Mesenchymal stem cell (in vitro differentiated cells and primary cell): ENCODE results near the gene FHOD3.
A peak's percentile ranks its signal among the peaks of the same experiment; 100 is the strongest.

Source experiments
- DNase-seq: peaks from one replicate; pipeline ENCODE4 v3.0.0-alpha.2; 2013
- H2AFZ ChIP-seq: one replicate; pipeline ENCODE4 v1.6.1; 2013; ENCODE audit warnings: low read depth, mild to moderate bottlenecking, control low read depth, inconsistent platforms, low read length, moderate library complexity
- H2AK5ac ChIP-seq: 2 replicates; pipeline ENCODE4 v1.6.1; 2013; ENCODE audit warnings: low read length, moderate library complexity, mild to moderate bottlenecking, inconsistent platforms; ENCODE audit not compliant: severe bottlenecking
- H2BK120ac ChIP-seq: one replicate; pipeline ENCODE4 v1.6.1; 2013; ENCODE audit warnings: low read depth, mild to moderate bottlenecking, inconsistent platforms, low read length, moderate library complexity
- H2BK12ac ChIP-seq, 2 experiments: one replicate each; pipeline ENCODE4 v1.6.1; 2013; ENCODE audit warnings: inconsistent platforms in 2 of 2, low read length in 2 of 2, mild to moderate bottlenecking in 2 of 2, moderate library complexity in 2 of 2, control low read depth in 1 of 2
- H2BK15ac ChIP-seq: one replicate; pipeline ENCODE4 v1.6.1; 2013; ENCODE audit warnings: mild to moderate bottlenecking, low read depth, inconsistent platforms; ENCODE audit not compliant: poor library complexity, severe bottlenecking
- H2BK5ac ChIP-seq: 2 replicates; pipeline ENCODE4 v1.6.1; 2013; ENCODE audit warnings: low read depth, mild to moderate bottlenecking, low read length, control low read depth, inconsistent platforms; ENCODE audit not compliant: poor library complexity, severe bottlenecking
- H3K14ac ChIP-seq, 2 experiments: one replicate each; pipeline ENCODE4 v1.6.1; 2013; ENCODE audit warnings: inconsistent platforms in 2 of 2, low read length in 2 of 2, control low read depth in 1 of 2, mild to moderate bottlenecking in 1 of 2, moderate library complexity in 1 of 2
- H3K18ac ChIP-seq, 2 experiments: one replicate each; pipeline ENCODE4 v1.6.1; 2013; ENCODE audit warnings: inconsistent platforms in 2 of 2, low read length in 2 of 2, control low read depth in 1 of 2, low read depth in 1 of 2, mild to moderate bottlenecking in 1 of 2
- H3K23ac ChIP-seq, 2 experiments: one replicate each; pipeline ENCODE4 v1.6.1; 2013; ENCODE audit warnings: inconsistent platforms in 2 of 2, low read length in 2 of 2, mild to moderate bottlenecking in 2 of 2, moderate library complexity in 2 of 2, control low read depth in 1 of 2
- H3K27ac ChIP-seq: 2 replicates; pipeline ENCODE4 v1.5.1; 2013; ENCODE audit warnings: mild to moderate bottlenecking, moderate library complexity, low read length, control low read depth, inconsistent platforms; ENCODE audit not compliant: poor library complexity, severe bottlenecking
- H3K27me3 ChIP-seq, 2 experiments: 2 replicates each; pipeline versions ENCODE4 v1.6.1 to v1.7.0; 2013; ENCODE audit warnings: low read length in 2 of 2, mild to moderate bottlenecking in 2 of 2, moderate library complexity in 2 of 2, control low read depth in 1 of 2, inconsistent platforms in 1 of 2; ENCODE audit not compliant: control insufficient read depth in 1 of 2, insufficient read depth in 1 of 2
- H3K36me3 ChIP-seq, 2 experiments: 2 replicates each; pipeline versions ENCODE4 v1.6.1 to v1.7.0; 2013; ENCODE audit warnings: low read length in 2 of 2, control low read depth in 1 of 2, inconsistent platforms in 1 of 2, low read depth in 1 of 2, mild to moderate bottlenecking in 1 of 2; ENCODE audit not compliant: insufficient read depth in 2 of 2, control insufficient read depth in 1 of 2
- H3K4ac ChIP-seq, 2 experiments: one replicate each; pipeline ENCODE4 v1.6.1; 2013; ENCODE audit warnings: inconsistent platforms in 2 of 2, low read length in 2 of 2, mild to moderate bottlenecking in 2 of 2, moderate library complexity in 2 of 2, control low read depth in 1 of 2, low read depth in 1 of 2
- H3K4me1 ChIP-seq: 2 replicates; pipeline ENCODE4 v1.6.1; 2013; ENCODE audit warnings: low read depth, low read length, control low read depth; ENCODE audit not compliant: control insufficient read depth, insufficient read depth
- H3K4me2 ChIP-seq: 2 replicates; pipeline ENCODE4 v1.6.1; 2013; ENCODE audit warnings: low read length, mild to moderate bottlenecking, inconsistent platforms; ENCODE audit not compliant: poor library complexity, severe bottlenecking
- H3K4me3 ChIP-seq, 2 experiments: 2 replicates each; pipeline versions ENCODE4 v1.5.1 to v1.7.0; 2013; ENCODE audit warnings: low read length in 2 of 2, mild to moderate bottlenecking in 2 of 2, control low read depth in 1 of 2, low read depth in 1 of 2; ENCODE audit not compliant: insufficient read depth in 1 of 2
- H3K79me1 ChIP-seq: replicated peaks from 2 replicates; pipeline ENCODE4 v1.6.1; 2013; ENCODE audit warnings: mild to moderate bottlenecking, control low read depth, low read length, inconsistent platforms; ENCODE audit not compliant: poor library complexity, severe bottlenecking
- H3K9ac ChIP-seq: 2 replicates; pipeline ENCODE4 v1.7.0; 2013; ENCODE audit warnings: mild to moderate bottlenecking, low read length, moderate library complexity
- H3K9me3 ChIP-seq: 2 replicates; pipeline ENCODE4 v1.7.0; 2013; ENCODE audit warnings: mild to moderate bottlenecking, low read length; ENCODE audit not compliant: control insufficient read depth
- H4K8ac ChIP-seq: one replicate; pipeline ENCODE4 v1.6.1; 2013; ENCODE audit warnings: inconsistent platforms, mild to moderate bottlenecking, low read length, moderate library complexity
- H4K91ac ChIP-seq: one replicate; pipeline ENCODE4 v1.6.1; 2013; ENCODE audit warnings: mild to moderate bottlenecking, low read length, inconsistent platforms
- WGBS: methylation state at CpG from one replicate; pipeline ENCODE4 v1.1.7; 2013; ENCODE audit warnings: mixed read lengths; 5-methylcytosine and 5-hydroxymethylcytosine counted together

FHOD3 gene

GRCh38 chr18:36398419-36398818, 100.9 kb downstream of the FHOD3 start:
- no peak overlapping the region for H2BK120ac ChIP-seq
- WGBS, result 100% methylated on average over 2 of the region's 3 CpGs
- no peaks in the 10 kb centered on the region for H3K27me3 ChIP-seq

GRCh38 chr18:36399055-36399454, 101.5 kb downstream of the FHOD3 start:
- no peak overlapping the region for H3K4ac ChIP-seq
- H3K4me2 ChIP-seq, result no peak overlapping the region
- no peak overlapping the region for H2BK120ac ChIP-seq
- peaks cover 35% of the 10 kb centered on the region for H3K79me1 ChIP-seq
- H3K9ac ChIP-seq, result no peak overlapping the region
- H4K8ac ChIP-seq, result no peak overlapping the region
- peaks cover 5% of the 10 kb centered on the region for H3K4me1 ChIP-seq
- no peak overlapping the region for H3K23ac ChIP-seq
- no peak overlapping the region for H2AK5ac ChIP-seq
- no peak overlapping the region for H2BK12ac ChIP-seq
- peaks cover 10% of the 10 kb centered on the region for H3K9me3 ChIP-seq
- H2BK15ac ChIP-seq, result no peak overlapping the region
- H3K27ac ChIP-seq, result no peak overlapping the region
- H3K27me3 ChIP-seq, result no peaks in the 10 kb centered on the region
- H4K91ac ChIP-seq, result no peak overlapping the region
- 57% methylated on average over 4 of the region's 4 CpGs for WGBS
- H3K4me3 ChIP-seq, result no peak overlapping the region
- H2AFZ ChIP-seq, result no peak overlapping the region
- no peak for DNase-seq
- H3K36me3 ChIP-seq, result peaks cover 0 to 4% of the 10 kb centered on the region in 2 experiments
- H3K18ac ChIP-seq, result no peak overlapping the region
- no peak overlapping the region for H3K14ac ChIP-seq
- no peak overlapping the region for H2BK5ac ChIP-seq

More at GRCh38 chr18:36398419-36398818, 100.9 kb downstream of the FHOD3 start:
- Histone ChIP-seq H3K4me3 (no peak overlapping the region), H3K79me1 (peaks cover 34% of the 10 kb centered on the region), H3K23ac (no peak overlapping the region), H2BK5ac (no peak overlapping the region), H4K8ac (no peak overlapping the region), H2BK15ac (no peak overlapping the region), H3K9ac (no peak overlapping the region), H2AK5ac (no peak overlapping the region), H4K91ac (no peak overlapping the region), H3K14ac (no peak overlapping the region), H3K4me1 (peaks cover 5% of the 10 kb centered on the region), H2AFZ (no peak overlapping the region), H3K4ac (no peak overlapping the region), H3K4me2 (no peak overlapping the region), H3K18ac (no peak overlapping the region), H3K36me3 (peaks cover 0 to 2% of the 10 kb centered on the region in 2 experiments), H2BK12ac (no peak overlapping the region), H3K27ac (no peak overlapping the region), H3K9me3 (peaks cover 10% of the 10 kb centered on the region)
- DNase-seq, result no peak

GRCh38 chr18:36401462-36401861, 103.9 kb downstream of the FHOD3 start:
- Histone ChIP-seq H3K9ac (no peak overlapping the region), H3K4me2 (no peak overlapping the region), H3K27ac (no peak overlapping the region), H3K4ac (no peak overlapping the region), H2BK5ac (no peak overlapping the region), H2AK5ac (no peak overlapping the region), H3K14ac (no peak overlapping the region), H3K18ac (no peak overlapping the region), H3K27me3 (no peaks in the 10 kb centered on the region), H2BK15ac (no peak overlapping the region), H3K4me3 (no peak overlapping the region), H2AFZ (no peak overlapping the region), H3K36me3 (peaks cover 0 to 5% of the 10 kb centered on the region in 2 experiments), H3K4me1 (peaks cover 7% of the 10 kb centered on the region), H4K8ac (no peak overlapping the region), H2BK12ac (no peak overlapping the region), H4K91ac (no peak overlapping the region), H3K9me3 (peaks cover 1% of the 10 kb centered on the region), H3K23ac (no peak overlapping the region), H2BK120ac (no peak overlapping the region), H3K79me1 (peaks cover 41% of the 10 kb centered on the region)
- 90% methylated on average over 2 of the region's 2 CpGs for WGBS
- DNase-seq, result no peak

DNA sequence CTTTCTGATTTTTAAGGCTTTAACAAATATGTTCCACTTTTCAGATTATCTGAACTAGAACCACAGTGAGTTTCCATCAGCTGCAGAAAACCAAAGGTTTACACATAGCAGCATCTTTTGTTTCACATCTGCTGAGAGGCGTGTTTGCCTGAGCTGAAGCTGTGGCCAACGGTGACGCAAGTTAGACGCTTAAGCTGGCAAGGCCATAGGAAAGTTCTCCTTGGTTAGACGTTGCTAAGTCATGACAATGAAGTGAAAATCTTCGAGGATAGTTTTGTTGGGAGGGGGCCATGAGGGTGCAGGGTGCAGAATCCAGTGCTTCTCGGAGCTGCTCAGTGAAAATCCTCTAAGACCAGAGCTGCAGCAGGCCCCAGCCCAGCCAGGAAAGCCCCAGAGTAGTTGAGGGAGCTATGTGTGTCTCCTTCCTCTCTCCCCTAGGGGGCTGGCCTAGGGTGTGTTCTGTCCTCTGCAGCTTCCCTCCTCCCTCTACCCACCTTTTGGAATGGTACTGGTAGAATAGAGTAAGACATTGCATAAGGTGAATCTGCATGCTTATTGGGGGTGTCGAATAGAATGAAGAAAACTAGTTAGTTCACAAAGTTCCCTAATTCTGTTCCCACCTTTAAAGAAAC, 105.4 kb downstream of the FHOD3 start:
- no peak overlapping the region for H3K18ac ChIP-seq
- no peaks in the 10 kb centered on the region for H3K27me3 ChIP-seq
- H3K14ac ChIP-seq, result no peak overlapping the region
- no peak overlapping the region for H3K23ac ChIP-seq
- H2AK5ac ChIP-seq, result no peak overlapping the region
- H2BK5ac ChIP-seq, result no peak overlapping the region
- H3K4me1 ChIP-seq, result peaks cover 8% of the 10 kb centered on the region
- no peak overlapping the region for H2BK15ac ChIP-seq
- H3K4me3 ChIP-seq, result no peak overlapping the region
- H3K27ac ChIP-seq, result no peak overlapping the region
- H3K4ac ChIP-seq, result no peak overlapping the region
- H2AFZ ChIP-seq, result no peak overlapping the region
- H2BK12ac ChIP-seq, result no peak overlapping the region
- H4K91ac ChIP-seq, result no peak overlapping the region
- no peak overlapping the region for H4K8ac ChIP-seq
- WGBS, result 78% methylated on average over 8 of the region's 8 CpGs
- H3K4me2 ChIP-seq, result no peak overlapping the region
- peaks cover 38% of the 10 kb centered on the region for H3K79me1 ChIP-seq
- no peaks in the 10 kb centered on the region for H3K9me3 ChIP-seq
- H2BK120ac ChIP-seq, result no peak overlapping the region
- H3K36me3 ChIP-seq, result peaks cover 0 to 5% of the 10 kb centered on the region in 2 experiments
- peak overlapping the region; percentile 60 for H3K9ac ChIP-seq
- DNase-seq, result no peak
